GM21786 (cell line): Measurements from ENCODE around the gene ENPEP.
"Not testable (repeated sequence)": the region's sequence is repeated elsewhere in the genome, so short reads cannot be mapped to it uniquely, and the experiment has no call there.

Source experiments
- ATAC-seq: cut with Tn5 transposase; IDR thresholded peaks from one replicate; pipeline ENCODE4 v1.9.1; 2021; ENCODE audit not compliant: unreplicated experiment

The ENPEP gene

DNA sequence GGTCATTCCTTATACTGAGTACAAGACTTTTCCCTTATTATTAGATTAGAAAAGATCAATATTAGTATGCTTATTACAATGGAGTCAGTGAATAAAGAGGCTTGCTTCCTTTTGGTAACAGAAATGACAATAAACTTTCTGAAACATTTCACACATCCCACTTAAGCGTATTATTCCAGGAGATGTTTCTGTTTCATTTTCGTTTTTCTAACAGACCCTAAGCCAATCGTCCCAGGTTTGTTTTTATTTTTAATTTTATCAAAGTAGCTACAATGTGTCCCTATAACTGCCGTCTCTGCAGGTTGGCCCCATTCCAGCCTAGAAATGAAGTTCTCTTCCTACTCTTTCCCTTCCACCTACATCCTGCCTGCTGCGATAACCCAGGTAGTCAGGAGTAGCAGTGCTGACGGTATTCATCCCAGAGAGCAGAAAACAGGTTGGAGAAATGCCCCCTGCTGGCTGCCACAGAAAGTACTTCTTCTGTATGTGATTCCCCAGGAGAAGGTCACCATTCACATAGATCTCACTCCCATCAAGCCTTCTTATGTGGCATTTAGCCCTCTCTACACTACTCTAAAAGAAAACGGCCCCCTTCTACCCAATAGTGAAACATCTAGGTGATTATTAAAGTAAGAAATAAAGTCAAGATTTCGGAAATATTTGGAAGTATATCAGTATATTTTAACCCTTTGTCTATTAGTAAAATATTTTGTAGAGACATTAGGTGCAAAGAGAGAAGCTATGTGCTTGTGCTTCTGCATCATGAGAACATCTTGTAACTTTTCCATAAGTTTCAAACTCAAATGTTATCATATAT lies 40.4 kb downstream of the ENPEP start:
- ATAC-seq, result peak; percentile 87

DNA sequence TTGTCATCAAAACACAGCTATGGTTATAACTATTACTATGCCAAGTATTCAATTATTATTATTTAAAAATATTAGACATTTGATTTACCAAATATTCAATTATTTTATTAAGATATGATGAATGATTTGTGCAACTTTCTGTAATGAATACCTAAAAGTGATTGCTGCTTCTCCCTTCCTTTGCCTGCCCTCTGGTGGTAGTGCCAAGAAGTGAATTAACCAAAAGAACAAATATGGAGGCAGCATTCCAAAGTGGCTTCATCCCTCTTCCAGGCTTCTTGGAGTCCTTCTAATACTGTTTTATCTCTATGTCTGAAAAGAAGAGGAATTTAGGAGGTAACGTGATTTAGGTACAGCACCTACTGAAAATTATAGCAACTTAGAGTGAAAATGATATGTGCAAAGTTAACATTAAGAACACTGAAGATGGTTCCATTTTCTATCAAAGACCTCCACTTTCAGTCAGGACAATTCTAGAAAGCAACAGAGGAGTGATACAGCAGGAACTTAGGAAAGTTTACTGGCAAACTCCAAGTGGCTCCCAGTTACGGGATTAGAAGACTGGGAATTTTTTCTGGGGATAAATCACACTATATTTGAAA lies 43.0 kb downstream of the ENPEP start:
- no peak for ATAC-seq

GRCh38 chr4:110520886-110521285 lies 44.9 kb downstream of the ENPEP start:
- no peak for ATAC-seq

GRCh38 chr4:110526589-110526988 lies 50.6 kb downstream of the ENPEP start:
- no peak for ATAC-seq

GRCh38 chr4:110527156-110527555 lies 51.2 kb downstream of the ENPEP start:
- ATAC-seq, result no peak

GRCh38 chr4:110532901-110533589 lies 57.1 kb downstream of the ENPEP start:
- ATAC-seq, result no peak

GRCh38 chr4:110533590-110533910 lies 57.6 kb downstream of the ENPEP start:
- ATAC-seq, result no peak

GRCh38 chr4:110533940-110534339 lies 58.0 kb downstream of the ENPEP start:
- no peak for ATAC-seq

DNA sequence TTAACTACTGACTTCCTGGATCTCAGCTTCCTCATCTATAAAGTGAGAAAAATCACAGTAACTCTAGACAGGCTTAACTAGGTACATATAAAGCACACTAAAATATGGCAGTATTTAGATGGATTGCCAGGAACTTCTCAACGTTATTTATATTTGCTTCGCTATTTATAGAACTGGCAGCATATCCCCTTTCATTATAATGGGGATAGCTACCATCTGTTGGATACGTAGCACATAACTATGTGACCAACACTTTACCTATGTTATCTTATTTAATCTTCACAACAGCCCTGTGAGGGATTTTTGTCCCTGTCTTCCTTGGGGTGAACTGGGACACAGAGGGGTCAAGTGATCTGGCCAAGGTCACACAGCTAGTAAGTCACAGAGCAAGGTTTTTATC lies 64.6 kb downstream of the ENPEP start:
- no peak for ATAC-seq

DNA sequence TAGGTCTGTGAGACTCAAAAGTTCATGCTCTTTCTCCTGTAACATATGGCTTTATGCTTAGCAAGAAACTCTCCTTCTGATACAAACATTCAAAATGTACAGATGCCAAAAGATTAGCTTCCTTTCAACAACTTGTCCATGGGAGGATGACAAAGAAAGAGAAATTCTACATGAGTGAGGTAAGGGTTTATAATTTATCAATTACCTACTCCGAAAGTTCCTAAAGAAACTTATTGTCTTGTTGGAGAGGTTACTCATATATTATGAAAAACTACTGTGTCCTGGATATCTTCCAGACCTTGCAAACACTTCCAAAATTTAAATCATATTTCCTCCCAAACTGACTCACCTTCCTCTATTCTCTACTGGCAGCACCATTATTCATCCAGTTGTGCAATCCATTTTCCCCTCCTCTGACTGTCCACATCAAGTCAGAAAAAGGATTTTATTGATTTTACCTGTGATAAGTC lies 65.1 kb downstream of the ENPEP start:
- ATAC-seq, result no peak

GRCh38 chr4:110543577-110543976 lies 67.6 kb downstream of the ENPEP start:
- no peak for ATAC-seq

- no peak for ATAC-seq
Observed at GRCh38 chr4:110544594-110544993, 68.6 kb downstream of the ENPEP start.

DNA sequence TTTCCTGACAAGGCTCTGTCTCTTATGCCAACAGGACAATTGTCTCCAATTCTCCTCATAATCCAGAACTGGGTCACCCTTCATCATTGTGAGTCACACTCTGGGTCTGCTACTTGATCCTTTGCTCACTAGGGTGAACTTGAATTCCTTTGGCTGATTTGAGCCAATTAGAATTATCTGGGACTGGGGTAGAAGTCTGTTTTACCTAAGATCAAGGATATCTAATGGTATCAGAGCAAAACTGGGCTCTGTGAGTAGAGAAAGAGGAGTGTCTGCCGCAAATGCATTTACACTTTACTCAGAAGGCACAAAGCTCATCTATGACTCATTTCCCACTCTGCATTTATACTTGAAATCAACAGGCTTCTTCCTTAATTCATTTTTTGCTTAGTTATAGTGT lies 74.3 kb downstream of the ENPEP start:
- ATAC-seq, result no peak

- no peak for ATAC-seq
Observed at GRCh38 chr4:110553197-110553596, 77.2 kb downstream of the ENPEP start.

DNA sequence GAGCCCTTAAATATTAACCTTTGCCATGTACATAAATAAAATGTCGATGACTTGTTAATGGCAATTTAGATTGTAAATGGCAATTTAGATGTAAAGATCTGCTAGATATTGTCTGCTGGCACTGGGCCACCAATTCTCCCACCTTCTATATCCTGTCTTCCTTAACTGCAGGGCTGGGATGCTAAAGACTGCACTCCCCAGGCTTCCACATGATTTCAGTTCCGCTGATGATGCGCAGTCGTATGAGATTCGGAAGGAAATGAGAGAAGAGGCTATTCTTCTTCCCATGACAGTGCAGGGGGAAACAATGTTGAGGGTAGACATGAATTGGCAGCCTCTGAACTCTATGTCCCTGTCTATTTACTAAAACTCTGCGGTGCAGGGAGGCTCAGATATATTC lies 91.3 kb downstream of the ENPEP start:
- no peak for ATAC-seq

DNA sequence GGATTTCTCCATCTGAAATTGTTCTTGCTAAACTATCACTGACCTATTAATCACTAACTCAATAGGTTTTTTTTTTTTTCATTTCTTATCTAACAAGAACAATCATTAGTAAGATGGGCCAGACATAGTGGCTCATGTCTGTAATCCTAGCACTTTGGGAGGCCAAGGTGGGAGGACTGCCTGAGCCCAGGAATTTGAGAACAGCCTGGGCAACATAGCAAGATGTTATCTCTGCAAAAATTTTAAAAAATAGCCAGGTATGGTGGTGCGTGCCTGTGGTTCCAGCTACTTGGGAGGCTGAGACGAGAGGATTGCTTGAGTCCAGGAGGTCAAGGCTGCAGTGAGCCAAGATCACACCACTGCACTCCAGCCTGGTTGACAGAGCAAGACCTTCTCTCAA lies 100.7 kb downstream of the ENPEP start:
- not testable (repeated sequence) for ATAC-seq

DNA sequence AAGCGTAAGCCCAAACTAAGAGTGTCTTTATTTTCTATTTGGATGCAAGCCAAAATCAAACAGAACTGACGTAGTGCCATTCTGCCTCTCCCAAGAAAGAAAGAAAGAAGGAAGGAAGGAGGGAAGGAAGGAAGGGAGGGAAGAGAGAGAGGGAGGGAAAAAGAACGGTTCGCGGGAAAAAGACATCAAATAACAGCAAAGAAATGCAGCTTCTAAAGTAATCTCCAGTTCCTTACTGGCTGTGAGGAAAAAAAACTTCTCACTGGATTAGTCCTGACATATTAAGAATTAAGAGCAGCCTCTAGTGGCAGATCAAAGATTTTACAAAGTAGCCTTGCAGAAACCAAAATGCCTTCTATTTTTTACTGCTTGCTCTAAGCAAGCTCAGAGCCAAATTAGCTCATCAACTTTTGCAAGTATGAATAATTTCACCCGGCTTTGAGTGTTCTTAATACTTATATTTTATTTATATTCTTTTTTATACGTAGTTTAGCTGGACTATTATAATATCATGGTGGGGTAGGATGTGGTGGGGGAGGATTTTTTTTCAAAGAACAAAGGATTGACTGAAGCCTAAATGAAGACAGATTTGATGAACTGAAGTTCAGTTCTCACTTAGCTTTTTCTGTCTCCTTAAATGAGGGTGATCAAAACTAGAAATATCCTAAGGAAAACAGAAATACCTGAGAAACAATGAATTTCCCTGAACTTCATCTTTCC lies 110.3 kb downstream of the ENPEP start:
- ATAC-seq, result no peak

- no peak for ATAC-seq
Observed at GRCh38 chr4:110587666-110588285, 111.8 kb downstream of the ENPEP start.

DNA sequence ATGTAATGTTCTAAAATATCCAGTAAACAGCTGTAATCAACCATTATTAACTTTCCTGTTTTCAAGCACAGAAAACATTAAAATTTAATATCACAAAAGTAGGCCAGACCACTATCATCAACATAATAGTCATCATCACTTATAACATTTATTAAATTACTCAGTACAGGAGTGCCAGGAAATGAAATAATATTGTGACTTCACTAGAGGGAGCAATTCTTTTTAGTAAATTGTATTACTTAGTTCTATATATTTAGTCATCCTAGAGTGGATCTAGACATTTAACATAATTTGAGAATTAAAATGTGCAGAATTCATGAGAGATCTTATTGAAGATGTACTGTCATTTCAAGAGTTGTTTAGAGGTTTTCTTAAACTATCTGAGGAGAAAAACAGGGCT lies 113.3 kb downstream of the ENPEP start:
- no peak for ATAC-seq

GRCh38 chr4:110595583-110595982 lies 119.6 kb downstream of the ENPEP start:
- ATAC-seq, result no peak

DNA sequence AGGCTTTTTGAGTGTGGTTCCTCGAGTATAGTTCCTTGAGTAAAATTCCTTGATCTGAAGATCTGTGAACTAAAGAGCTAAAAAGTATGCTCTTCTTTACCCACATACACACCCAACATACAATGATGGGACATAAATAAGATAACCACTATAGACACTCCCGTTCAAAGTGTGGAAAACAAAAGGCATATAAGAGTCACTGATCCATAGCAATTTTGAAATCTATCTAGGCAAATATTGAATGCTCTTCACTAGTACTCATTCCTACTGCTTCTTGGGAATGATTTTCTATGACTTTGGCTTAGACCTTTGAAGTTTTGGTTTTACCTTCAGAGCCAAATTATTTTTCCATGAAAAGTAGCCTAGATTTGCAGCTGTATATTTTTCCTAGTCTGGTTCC lies 120.5 kb downstream of the ENPEP start:
- no peak for ATAC-seq
